Measurements from ENCODE around the gene UBE2I.
"Not testable (repeated sequence)": the region's sequence is repeated elsewhere in the genome, so short reads cannot be mapped to it uniquely, and the experiment has no call there.

UBE2I gene

GRCh38 chr16:1277617-1278282 lies 31.7 kb upstream of the UBE2I start:
- no peak for DNase-seq (ENCODE audit: low read depth)

GRCh38 chr16:1278477-1278876 lies 31.0 kb upstream of the UBE2I start:
- no peak for DNase-seq (ENCODE audit: low read depth)

DNA sequence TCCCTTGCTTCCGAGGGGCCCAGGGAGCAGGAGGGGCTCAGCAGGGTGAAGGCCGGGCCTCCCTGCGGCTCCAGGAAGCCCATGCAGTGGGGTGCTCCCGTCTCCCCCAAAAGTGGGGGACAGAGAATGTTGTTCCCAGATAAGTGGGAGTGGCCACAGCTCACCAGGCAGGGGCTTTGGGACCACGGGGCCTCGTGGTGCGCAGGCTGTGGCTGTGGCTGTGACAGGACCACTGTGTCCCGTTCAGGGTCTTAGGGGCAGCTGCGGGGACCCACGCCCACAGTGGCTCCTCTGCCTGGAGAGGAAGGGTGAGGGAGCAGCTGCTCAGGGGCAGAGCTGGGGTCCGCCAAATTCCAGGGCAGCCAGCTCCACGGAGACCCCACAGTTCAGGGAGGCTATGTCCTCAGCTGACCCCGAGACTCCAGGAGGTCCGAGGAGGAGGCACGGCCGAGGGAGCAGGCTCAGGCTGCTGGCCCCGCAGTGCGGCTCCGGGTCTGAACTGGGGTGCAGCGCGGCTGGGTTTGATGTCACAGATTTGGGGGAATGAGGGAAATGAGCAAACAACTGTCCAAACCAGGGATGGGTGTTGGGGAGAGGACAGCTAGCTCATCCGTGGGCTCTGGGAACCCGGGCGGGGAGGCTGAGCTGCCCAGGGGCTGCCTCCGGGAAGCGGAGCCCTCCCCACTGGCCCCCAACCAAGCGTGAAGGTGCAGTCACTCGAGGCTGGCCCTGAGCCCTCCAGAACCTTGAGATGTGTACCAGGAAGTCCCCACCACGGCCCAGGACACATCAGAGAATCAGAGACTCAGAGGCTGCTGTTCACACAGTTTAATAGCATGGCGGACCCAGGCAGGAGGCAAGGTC lies 30.1 kb upstream of the UBE2I start:
- DNase-seq (ENCODE audit: low read depth), result no peak

DNA sequence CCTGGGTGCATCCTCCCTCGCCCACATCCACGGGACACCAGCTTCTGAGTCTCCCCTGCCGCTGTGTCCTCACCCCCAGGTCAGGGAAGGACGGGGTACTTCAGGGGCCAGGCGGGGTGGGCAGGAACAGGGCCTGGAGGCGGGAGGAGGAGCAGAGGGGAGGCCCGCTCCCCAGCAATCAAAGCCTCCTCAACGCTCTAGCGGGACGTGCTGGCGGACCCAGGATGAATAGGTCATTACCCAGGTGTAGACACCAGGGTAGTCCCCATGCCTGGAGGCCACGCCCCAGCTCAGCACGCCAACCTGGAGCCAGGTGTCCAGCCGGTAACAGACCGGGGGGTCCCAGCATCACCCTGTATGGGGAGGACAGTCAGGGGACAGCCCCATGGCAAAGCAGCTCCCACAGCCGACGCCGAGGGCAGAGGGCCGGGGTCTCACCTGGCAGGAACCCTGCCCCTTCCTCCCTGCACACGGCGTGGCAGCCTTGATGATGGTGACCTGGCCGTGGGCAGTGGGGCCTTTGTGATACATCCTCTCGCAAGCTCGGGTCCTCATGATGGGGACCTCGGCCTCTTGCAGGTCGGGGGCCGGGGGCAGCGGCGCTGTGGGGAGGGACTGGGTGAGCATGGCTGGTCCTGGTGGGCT lies 29.4 kb upstream of the UBE2I start:
- DNase-seq (ENCODE audit: low read depth), result no peak

DNA sequence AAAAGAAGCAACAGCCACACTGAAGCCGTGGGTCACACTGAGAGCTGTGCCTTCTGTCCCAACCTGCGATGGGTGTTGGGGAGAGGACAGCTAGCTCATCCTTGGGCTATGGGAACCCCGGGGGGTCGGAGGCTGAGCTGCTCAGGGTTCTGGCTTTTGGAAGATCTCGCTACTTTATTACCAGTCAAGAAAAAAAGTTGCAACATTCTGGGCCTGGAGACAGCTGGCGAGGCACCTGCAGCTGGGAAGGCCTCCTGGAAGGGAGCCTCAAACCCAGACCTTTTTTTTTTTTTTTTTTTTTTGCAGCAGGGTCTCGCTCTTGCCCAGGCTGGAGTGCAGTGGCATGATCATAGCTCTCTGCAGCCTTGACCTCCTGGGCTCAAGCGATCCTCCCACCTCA lies 28.7 kb upstream of the UBE2I start:
- DNase-seq (ENCODE audit: low read depth), result no peak

- DNase-seq (ENCODE audit: low read depth), result no peak
Observed at GRCh38 chr16:1281517-1281916, 27.9 kb upstream of the UBE2I start.

GRCh38 chr16:1282324-1282973 lies 27.0 kb upstream of the UBE2I start:
- no peak for DNase-seq (ENCODE audit: low read depth)

- DNase-seq (ENCODE audit: low read depth), result no peak
Observed at GRCh38 chr16:1283296-1283695, 26.1 kb upstream of the UBE2I start.

- no peak for DNase-seq (ENCODE audit: low read depth)
Observed at GRCh38 chr16:1283996-1284616, 25.3 kb upstream of the UBE2I start.

DNA sequence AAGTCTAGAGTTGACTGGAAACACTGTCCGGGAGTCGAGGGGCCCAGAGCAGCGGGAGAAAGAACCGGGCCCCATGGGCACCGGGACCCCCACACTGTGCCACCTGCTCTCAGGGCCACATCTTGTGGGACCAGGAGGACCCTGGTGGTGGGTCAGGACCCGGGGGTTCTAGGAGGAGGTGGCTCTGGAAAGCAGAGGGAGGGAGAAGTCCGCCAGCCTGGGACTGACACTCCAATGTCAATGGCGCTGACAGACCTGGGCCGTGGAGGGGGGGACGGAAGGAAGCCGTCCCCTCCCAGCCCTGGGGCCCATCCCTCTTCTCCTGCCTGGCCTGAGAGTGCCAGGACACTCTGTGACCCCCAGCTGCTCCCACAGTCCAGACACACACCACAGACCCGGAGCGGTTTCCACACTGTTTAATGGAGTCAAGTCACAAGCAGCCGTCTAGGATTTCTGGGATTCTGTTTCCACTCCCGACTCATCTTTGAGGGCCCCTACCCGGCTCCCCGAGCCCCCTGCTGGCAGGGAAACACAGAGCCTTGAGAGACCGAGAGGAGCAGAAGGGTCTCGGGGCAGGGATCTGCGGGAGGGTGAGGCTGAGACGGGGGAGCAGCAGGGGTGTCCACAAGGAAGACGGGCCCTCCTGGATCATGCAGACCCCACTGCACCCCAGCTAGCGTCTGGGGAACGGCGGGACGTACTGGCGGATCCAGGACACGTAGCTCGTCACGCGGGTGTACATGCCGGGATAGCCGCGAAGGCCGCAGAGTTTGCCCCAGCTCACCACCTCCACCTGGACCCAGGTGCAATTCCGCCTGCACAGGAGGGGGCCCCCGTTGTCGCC lies 23.5 kb upstream of the UBE2I start:
- no peak for DNase-seq (ENCODE audit: low read depth)

GRCh38 chr16:1286513-1287094 lies 22.8 kb upstream of the UBE2I start:
- no peak for DNase-seq (ENCODE audit: low read depth)

DNA sequence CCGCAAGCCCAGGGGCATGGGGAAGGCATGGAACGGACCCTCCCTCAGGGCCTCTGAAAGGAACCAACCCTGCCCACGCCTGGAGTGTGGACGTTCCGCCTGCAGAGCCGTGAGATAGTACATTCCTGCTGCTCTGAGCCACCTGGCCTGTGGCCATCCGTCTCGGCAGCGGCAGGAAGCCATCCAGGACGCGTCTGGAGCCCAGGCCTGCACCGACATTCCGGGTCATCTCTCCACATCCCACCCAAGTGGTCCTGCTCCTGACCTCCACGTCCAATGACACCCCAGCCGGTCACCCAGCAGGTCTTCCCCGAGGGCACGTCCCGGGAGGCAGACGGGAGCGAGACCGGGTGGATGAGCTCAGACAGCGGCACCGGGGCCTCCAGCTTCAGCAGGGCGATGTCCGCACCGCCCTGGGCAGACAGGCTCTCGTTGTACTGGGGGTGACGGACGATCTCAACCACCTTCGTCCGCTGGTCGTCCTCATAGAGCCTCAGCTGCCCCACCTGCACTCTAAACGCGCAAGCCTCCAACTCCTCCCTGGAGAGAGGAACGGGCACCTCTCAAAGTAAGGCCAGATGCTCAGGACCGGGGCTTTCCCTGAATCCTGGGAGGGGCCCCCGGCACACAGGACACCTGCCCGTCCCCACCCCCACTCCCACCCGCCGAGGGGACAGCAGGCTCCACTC lies 21.3 kb upstream of the UBE2I start:
- no peak for DNase-seq (ENCODE audit: low read depth)

DNA sequence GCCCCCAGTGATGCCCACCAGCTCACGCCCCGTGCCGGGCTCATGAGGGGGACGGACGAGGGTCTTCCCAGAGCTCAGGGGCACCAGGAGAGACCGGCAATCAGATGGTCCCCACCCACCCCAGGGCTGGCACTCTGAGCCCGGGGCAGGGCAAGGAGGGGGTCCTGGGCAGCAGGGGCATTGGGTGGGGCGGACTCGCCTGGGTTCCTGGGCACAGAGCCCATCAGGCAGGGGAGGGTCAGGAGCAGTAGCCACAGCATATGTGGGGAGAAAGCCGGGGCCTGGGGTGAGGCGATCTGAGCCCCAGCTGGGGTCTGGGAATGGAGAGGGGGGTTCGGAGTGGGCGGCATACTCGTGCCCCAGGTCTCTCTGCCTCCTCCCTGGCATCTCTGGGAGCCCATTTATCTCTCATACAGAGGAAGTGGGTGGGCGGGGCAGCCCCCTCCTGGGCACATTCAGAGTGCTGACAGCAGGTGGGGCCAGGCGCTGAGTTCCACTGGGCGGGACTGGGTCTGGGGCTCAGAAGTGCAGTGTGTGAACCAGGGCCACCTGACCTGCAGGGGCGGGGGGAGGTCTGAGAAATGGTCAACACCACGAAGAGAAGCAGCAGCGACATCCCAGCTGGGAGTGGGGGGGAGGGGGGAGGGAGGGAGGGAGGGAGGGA lies 20.5 kb upstream of the UBE2I start:
- DNase-seq (ENCODE audit: low read depth), result no peak

- no peak for DNase-seq (ENCODE audit: low read depth)
Observed at GRCh38 chr16:1289477-1289866, 20.0 kb upstream of the UBE2I start.

GRCh38 chr16:1290063-1290501 lies 19.4 kb upstream of the UBE2I start:
- DNase-seq (ENCODE audit: low read depth), result no peak

DNA sequence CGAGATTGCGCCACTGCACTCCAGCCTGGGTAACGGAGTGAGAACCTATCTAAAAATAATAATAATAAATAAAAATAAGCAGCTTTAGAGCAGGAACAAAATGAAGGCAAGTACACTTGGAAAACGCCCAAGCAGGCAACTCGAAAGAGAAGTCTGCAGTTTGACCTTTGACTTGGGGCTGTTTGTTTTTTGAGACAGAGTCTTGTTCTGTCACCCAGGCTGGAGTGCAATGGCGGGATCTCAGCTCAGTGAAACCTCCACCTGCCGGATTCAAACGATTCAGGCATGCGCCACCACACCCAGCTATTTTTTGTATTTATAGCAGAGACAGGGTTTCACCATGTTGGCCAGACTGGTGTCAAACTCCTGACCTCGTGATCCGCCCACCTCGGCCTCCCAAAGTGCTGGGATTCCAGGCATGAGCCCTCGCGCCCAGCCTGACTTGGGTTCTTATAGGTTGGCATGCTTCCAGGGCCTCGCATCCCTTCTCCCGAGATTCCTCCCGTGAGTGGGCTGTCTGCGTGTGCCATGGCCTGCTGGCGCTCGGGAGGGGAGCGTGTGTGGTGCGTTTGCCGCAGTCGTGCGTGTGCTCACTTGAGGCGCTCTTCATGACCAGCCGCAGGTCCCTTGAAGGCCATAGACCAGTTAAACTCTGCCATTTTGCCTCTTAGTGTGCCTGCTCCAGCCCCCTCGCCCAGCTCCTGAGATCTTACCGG lies 18.4 kb upstream of the UBE2I start:
- DNase-seq (ENCODE audit: low read depth), result no peak

- DNase-seq (ENCODE audit: low read depth), result no peak
Observed at GRCh38 chr16:1291576-1291974, 17.9 kb upstream of the UBE2I start.

DNA sequence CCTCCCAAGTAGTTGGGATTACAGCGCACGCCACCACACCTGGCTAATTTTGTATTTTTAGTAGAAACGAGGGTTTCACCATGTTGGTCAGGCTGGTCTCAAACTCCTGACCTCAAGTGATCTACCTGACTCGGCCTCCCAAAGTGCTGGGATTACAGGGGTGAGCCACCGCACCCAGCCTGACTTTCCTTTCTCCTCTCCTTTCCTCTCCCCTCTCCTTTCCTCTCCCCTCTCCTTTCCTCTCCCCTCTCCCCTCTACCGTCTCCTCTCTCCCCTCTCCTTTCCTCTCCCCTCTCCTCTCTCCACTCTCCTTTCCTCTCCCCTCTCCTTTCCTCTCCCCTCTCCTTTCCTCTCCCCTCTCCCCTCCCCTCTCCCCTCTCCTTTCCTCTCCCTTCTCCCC lies 17.2 kb upstream of the UBE2I start:
- not testable (repeated sequence) for DNase-seq (ENCODE audit: low read depth)

- not testable (repeated sequence) for DNase-seq (ENCODE audit: low read depth)
Observed at GRCh38 chr16:1292808-1293207, 16.6 kb upstream of the UBE2I start.

All from T follicular helper cell (primary cell).